K562 (cell line): ENCODE data around the gene PABPC1L.

Experiments
- CTCF ChIP-seq, 3 experiments: IDR thresholded peaks in 2 of 3; conservative IDR thresholded peaks in 1 of 3; 2 replicates each; pipeline ENCODE4 v1.5.1; 2011 to 2012; ENCODE audit warnings: low read length in 3 of 3, mild to moderate bottlenecking in 3 of 3, control low read depth in 2 of 3, improper control_type of control experiment in 1 of 3, inconsistent platforms in 1 of 3, low read depth in 1 of 3, mixed read lengths in 1 of 3, moderate library complexity in 1 of 3; ENCODE audit not compliant: insufficient read depth in 2 of 3
- E2F4 ChIP-seq: sonication (generic); formaldehyde crosslinking; IDR thresholded peaks from 2 replicates; pipeline ENCODE4 v1.8.0; 2022; ENCODE audit warnings: mild to moderate bottlenecking, low read depth, missing genetic modification reagents
- ETV6 ChIP-seq, 3 experiments: fragments of 150-350 bp in 1 of 3; sonication (generic) in 1 of 3; formaldehyde crosslinking in 1 of 3; IDR thresholded peaks; 2 replicates each; pipeline versions ENCODE4 v1.6.1 to v1.8.0; 2014 to 2022; ENCODE audit warnings: borderline replicate concordance in 2 of 3, low read depth in 2 of 3, antibody characterized with exemption in 1 of 3, low read length in 1 of 3, mild to moderate bottlenecking in 1 of 3, missing genetic modification reagents in 1 of 3
- JUNB ChIP-seq: fragments of 450-650 bp; formaldehyde crosslinking; conservative IDR thresholded peaks from 2 replicates; pipeline ENCODE4 v1.4.0; 2020; ENCODE audit warnings: mild to moderate bottlenecking
- L3MBTL2 ChIP-seq: fragments of 450-650 bp; IDR thresholded peaks from 2 replicates; pipeline ENCODE4 v1.6.1; 2016; ENCODE audit warnings: mild to moderate bottlenecking, moderate library complexity
- PBX2 ChIP-seq, 2 experiments: IDR thresholded peaks in 1 of 2; conservative IDR thresholded peaks in 1 of 2; 2 replicates each; pipeline ENCODE4 v1.6.1; 2016; ENCODE audit warnings: low read depth in 2 of 2, mild to moderate bottlenecking in 1 of 2, missing compliant biosample characterization in 1 of 2, missing genetic modification characterization in 1 of 2, moderate library complexity in 1 of 2
- SMARCA5 ChIP-seq: fragments of 450-650 bp; IDR thresholded peaks from 2 replicates; pipeline ENCODE4 v1.6.1; 2016
- SP1 ChIP-seq: sonication (generic); formaldehyde crosslinking; IDR thresholded peaks from 2 replicates; pipeline ENCODE4 v1.8.1; 2022; ENCODE audit warnings: mild to moderate bottlenecking, missing genetic modification reagents
- SRSF9 ChIP-seq: fragments of 200-400 bp; formaldehyde crosslinking; IDR thresholded peaks from 2 replicates; pipeline ENCODE4 v1.6.1; 2017; ENCODE audit warnings: low read depth, low read length, borderline replicate concordance
- STAT6 ChIP-seq: sonication (generic); formaldehyde crosslinking; IDR thresholded peaks from 2 replicates; pipeline ENCODE4 v1.8.1; 2023; ENCODE audit warnings: mild to moderate bottlenecking, missing genetic modification reagents

GRCh38 chr20:44970243-44970757 lies 60.4 kb downstream of the PABPC1L start:
- TF ChIP-seq JUNB (no peak), E2F4 (no peak), L3MBTL2 (no peak), SP1 (no peak), SMARCA5 (no peak), PBX2 (CRISPR knock-in tag; IDR thresholded peaks at IDR 0.05; ENCODE audit: low read depth) (no peak), PBX2 (tag; conservative IDR thresholded peaks at IDR 0.05; ENCODE audit: low read depth) (no peak), SRSF9 (no peak), STAT6 (CRISPR knock-in tag) (no peak), ETV6 (IDR thresholded peaks at IDR 0.05; ENCODE audit: borderline replicate concordance in 1 of 2, low read depth in 2 of 2, low read length in 1 of 2) (no peak), ETV6 (CRISPR knock-in tag; IDR thresholded peaks at IDR 0.05; ENCODE audit: borderline replicate concordance) (no peak), CTCF (IDR thresholded peaks at IDR 0.05 in 2 of 3, conservative IDR thresholded peaks at IDR 0.05 in 1 of 3; ENCODE audit: insufficient read depth in 2 of 3, low read depth in 1 of 3, low read length in 3 of 3) (no peak)
